Measurements from ENCODE around the gene ATG2A. TPM values are rescaled to one million over a fixed set of nuclear protein-coding genes. Genes with fewer than 3 reads are reported as not detected.

Gene ATG2A
- total RNA-seq, 1 donor from 2014 or later: 28.7 TPM

DNA sequence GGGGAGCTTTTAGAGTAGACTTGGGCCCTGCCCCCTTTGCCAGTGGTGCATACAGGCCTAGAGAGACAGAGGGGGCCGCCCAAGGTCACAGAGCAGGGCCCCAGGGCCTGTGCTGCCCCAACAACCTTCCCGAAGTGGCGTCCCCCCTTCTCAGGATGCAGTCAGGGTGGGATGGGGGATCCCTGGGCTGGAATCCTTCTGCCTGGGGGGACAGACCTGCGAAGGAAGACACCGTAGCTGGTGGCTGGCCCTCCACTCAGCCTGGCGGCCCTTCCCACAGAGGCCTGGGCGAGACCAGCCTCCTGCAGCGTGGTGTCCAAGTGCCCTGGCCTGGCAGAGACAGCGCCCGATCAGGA, 24.2 kb downstream of the ATG2A start:
- no peak overlapping the region for H3K27ac Mint-ChIP-seq (ENCODE audit: unreplicated experiment)
- H3K4me1 Mint-ChIP-seq (ENCODE audit: unreplicated experiment): peaks cover 5% of the 10 kb centered on the region
- H3K36me3 Mint-ChIP-seq (ENCODE audit: unreplicated experiment): peaks cover 2% of the 10 kb centered on the region
- TF ChIP-seq, protein P1, sequence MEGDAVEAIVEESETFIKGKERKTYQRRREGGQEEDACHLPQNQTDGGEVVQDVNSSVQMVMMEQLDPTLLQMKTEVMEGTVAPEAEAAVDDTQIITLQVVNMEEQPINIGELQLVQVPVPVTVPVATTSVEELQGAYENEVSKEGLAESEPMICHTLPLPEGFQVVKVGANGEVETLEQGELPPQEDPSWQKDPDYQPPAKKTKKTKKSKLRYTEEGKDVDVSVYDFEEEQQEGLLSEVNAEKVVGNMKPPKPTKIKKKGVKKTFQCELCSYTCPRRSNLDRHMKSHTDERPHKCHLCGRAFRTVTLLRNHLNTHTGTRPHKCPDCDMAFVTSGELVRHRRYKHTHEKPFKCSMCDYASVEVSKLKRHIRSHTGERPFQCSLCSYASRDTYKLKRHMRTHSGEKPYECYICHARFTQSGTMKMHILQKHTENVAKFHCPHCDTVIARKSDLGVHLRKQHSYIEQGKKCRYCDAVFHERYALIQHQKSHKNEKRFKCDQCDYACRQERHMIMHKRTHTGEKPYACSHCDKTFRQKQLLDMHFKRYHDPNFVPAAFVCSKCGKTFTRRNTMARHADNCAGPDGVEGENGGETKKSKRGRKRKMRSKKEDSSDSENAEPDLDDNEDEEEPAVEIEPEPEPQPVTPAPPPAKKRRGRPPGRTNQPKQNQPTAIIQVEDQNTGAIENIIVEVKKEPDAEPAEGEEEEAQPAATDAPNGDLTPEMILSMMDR (IDR thresholded peaks at IDR 0.05): no peak
- H3K27me3 Mint-ChIP-seq (ENCODE audit: unreplicated experiment): no peaks in the 10 kb centered on the region
- no peaks in the 10 kb centered on the region for H3K9me3 Mint-ChIP-seq (ENCODE audit: unreplicated experiment)
- no peak overlapping the region for H3K4me3 Mint-ChIP-seq (ENCODE audit: unreplicated experiment)
- DNase-seq (ENCODE audit: extremely low spot score, unreplicated experiment): no peak

DNA sequence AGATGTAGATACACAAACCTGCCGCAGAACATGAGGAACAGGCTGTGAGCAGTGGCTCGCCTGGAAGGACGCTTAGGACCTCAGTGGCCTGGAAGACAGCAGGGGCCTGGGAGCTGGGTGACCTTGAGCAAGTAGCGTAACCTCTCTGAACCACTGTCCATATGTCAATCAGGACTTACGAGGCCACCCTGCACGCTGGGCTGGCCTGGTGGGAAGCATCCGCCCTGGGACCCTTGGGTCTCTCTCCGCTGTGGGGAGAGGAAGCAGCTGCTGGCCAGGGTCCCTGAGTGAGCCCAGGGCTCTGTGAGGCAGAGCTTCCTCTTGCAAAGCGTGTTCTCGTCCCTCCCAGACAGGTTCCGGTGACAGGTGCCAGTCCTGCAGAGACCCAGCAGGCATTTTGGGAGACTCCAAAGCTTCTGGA, 24.6 kb downstream of the ATG2A start:
- Mint-ChIP-seq H3K27me3 (ENCODE audit: unreplicated experiment) (no peaks in the 10 kb centered on the region), H3K27ac (ENCODE audit: unreplicated experiment) (no peak overlapping the region), H3K4me3 (ENCODE audit: unreplicated experiment) (no peak overlapping the region), H3K36me3 (ENCODE audit: unreplicated experiment) (peaks cover 2% of the 10 kb centered on the region), H3K9me3 (ENCODE audit: unreplicated experiment) (no peaks in the 10 kb centered on the region), H3K4me1 (ENCODE audit: unreplicated experiment) (peaks cover 7% of the 10 kb centered on the region)
- no peak for DNase-seq (ENCODE audit: extremely low spot score, unreplicated experiment)
- TF ChIP-seq, protein P1 (IDR thresholded peaks at IDR 0.05): no peak

DNA sequence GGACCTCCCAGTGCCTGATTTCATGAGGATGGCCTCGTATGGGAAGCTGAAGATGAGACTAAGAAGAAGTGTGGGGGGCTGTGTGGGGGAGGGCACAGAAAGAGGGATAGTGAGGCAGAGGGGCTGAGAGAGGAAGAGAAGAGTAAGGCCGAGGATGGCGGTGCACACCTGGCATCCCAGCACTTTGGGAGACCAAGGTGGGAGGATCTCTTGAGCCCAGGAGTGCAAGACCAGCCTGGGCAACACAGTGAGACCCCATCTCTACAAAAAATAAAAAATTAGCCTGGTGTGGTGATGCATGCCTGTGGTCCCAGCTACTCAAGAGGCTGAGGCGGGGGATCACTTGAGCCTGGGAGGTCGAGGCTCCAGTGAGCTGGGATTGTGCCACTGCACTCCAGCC, 25.1 kb downstream of the ATG2A start:
- no peak for DNase-seq (ENCODE audit: extremely low spot score, unreplicated experiment)
- H3K9me3 Mint-ChIP-seq (ENCODE audit: unreplicated experiment): no peaks in the 10 kb centered on the region
- H3K36me3 Mint-ChIP-seq (ENCODE audit: unreplicated experiment): peaks cover 2% of the 10 kb centered on the region
- peaks cover 8% of the 10 kb centered on the region for H3K4me1 Mint-ChIP-seq (ENCODE audit: unreplicated experiment)
- TF ChIP-seq, protein P1 (IDR thresholded peaks at IDR 0.05): no peak
- H3K4me3 Mint-ChIP-seq (ENCODE audit: unreplicated experiment): no peak overlapping the region
- H3K27ac Mint-ChIP-seq (ENCODE audit: unreplicated experiment): no peak overlapping the region
- no peaks in the 10 kb centered on the region for H3K27me3 Mint-ChIP-seq (ENCODE audit: unreplicated experiment)

DNA sequence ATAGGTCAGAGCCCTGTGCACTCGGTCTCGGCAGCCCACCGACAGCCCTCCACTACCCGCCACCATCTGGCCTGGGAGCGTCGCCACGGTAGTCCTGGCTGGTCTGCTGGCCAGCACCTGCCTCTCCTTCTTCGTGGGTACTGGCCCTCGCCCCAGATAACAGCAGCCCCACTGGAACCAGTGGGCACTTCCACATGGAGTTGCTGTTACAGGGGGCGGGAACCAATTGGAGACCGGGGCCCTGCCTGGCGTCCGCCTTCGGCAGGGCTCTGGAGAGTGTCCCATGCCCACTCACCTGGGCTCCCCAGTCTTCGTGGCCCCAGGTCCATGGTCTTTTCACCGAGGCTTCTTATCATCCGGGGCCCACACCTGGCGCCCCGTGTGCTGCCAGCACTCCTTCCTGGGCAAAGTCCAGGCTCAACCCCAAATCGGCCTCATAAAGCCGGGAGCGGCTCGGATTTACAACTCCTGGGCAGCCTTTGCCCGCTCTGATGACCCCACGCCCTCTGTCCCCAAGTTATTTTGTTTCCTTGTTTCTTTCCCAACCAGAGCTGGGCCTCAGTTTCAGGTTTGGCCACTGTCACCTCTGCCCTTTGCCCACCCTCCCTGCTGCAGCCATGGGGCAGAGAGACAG, 25.7 kb downstream of the ATG2A start:
- Mint-ChIP-seq H3K27me3 (ENCODE audit: unreplicated experiment) (no peaks in the 10 kb centered on the region), H3K4me1 (ENCODE audit: unreplicated experiment) (peaks cover 8% of the 10 kb centered on the region), H3K9me3 (ENCODE audit: unreplicated experiment) (no peaks in the 10 kb centered on the region), H3K36me3 (ENCODE audit: unreplicated experiment) (peaks cover 2% of the 10 kb centered on the region), H3K27ac (ENCODE audit: unreplicated experiment) (no peak overlapping the region), H3K4me3 (ENCODE audit: unreplicated experiment) (no peak overlapping the region)
- no peak for DNase-seq (ENCODE audit: extremely low spot score, unreplicated experiment)
- TF ChIP-seq, protein P1 (IDR thresholded peaks at IDR 0.05): no peak

DNA sequence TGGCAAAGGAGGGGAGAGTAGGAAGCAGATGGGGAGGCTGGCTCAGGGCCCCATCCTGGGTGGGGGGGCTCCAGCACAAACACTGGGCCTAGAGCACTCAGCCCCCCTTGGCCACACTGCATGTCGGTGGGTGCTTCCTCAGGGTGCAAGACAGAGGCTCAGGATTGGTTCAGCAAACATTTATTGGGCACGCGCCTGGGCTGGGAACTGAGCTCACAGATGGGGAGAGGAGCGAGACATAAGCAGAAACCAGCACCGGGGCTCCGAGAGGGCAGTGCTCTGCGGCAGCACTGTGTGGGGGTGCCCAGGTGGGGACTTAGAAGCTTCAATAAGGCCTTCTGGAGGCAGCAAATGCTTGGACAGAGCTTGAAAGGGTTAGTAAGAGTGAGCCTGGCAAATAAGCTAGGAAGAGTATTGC, 26.5 kb downstream of the ATG2A start:
- TF ChIP-seq, protein P1 (IDR thresholded peaks at IDR 0.05): no peak
- H3K27ac Mint-ChIP-seq (ENCODE audit: unreplicated experiment): no peak overlapping the region
- no peaks in the 10 kb centered on the region for H3K9me3 Mint-ChIP-seq (ENCODE audit: unreplicated experiment)

More for the DNA sequence above, 26.5 kb downstream of the ATG2A start:
- Mint-ChIP-seq H3K4me1 (ENCODE audit: unreplicated experiment) (peaks cover 14% of the 10 kb centered on the region), H3K4me3 (ENCODE audit: unreplicated experiment) (no peak overlapping the region), H3K36me3 (ENCODE audit: unreplicated experiment) (no peaks in the 10 kb centered on the region), H3K27me3 (ENCODE audit: unreplicated experiment) (no peaks in the 10 kb centered on the region)
- DNase-seq (ENCODE audit: extremely low spot score, unreplicated experiment): no peak
